ENCODE results near the gene ATP2A3. TPM values are rescaled to one million over a fixed set of nuclear protein-coding genes. Genes with fewer than 3 reads are reported as not detected.

Gene ATP2A3
- total RNA-seq, 1 donor from 2014 or later: 9.7 TPM

GRCh38 chr17:3929181-3929580 lies 35.1 kb downstream of the ATP2A3 start:
- DNase-seq (ENCODE audit: low spot score): no peak

DNA sequence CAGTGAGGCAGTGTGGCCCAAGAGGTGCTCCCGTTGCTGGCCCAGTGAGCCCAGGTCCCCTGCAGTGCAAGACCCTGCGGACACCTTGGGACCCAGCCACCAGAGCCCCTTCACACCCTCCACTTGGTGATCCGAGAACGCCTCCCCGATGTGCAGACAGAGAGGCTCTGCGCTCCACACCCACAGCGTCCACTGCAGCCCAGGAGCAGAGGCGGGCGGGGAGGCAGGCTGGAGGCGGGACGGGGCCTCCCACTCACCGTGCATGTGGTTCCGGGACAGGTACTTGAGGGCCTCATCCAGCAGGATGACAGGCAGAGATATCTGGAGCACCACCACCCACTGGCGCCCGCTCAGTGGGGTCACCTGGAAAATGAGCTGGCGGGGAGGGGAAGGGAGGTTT lies 35.8 kb downstream of the ATP2A3 start:
- no peak for DNase-seq (ENCODE audit: low spot score)

- DNase-seq (ENCODE audit: low spot score): no peak
These were observed 36.5 kb downstream of the ATP2A3 start for GRCh38 chr17:3927628-3928340.

DNA sequence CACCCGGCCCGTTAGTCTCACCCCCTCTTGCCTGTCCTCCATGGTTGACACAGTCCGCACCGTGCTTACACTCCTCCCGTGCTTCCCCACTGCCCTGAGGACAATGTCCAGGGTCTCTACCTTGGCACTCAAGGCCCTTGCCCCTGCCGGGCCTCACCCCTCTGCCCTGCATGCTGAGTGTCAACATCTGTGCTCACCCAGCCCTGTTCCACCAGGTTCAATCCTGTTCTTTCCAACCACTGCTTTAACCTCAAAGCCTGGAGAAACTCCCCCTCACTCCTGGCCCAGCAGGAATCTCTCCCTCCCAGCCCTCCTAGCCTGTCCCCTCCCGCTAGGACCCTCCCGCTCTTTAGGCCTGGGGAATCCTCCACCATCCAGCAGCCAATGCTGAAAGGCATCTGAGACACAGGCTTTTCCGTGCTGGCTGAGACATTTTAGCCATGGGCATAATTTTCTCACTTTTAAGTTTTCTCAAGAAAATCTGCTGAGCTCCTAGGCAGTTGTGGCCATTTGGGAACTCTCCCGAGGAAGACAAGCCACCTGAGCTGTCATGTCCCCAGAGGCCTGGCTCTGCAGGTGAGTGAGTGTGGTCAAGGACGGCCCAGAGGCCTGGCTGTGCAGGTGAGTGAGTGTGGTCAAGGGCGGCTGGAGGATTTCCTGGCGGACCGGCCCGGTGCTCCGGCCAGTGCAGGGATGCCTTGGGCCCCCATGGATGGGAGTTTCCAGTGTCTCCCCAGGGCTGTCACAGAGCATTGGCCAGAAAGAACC lies 37.2 kb downstream of the ATP2A3 start:
- no peak for DNase-seq (ENCODE audit: low spot score)

GRCh38 chr17:3925684-3926485 lies 38.4 kb downstream of the ATP2A3 start:
- DNase-seq (ENCODE audit: low spot score): no peak

DNA sequence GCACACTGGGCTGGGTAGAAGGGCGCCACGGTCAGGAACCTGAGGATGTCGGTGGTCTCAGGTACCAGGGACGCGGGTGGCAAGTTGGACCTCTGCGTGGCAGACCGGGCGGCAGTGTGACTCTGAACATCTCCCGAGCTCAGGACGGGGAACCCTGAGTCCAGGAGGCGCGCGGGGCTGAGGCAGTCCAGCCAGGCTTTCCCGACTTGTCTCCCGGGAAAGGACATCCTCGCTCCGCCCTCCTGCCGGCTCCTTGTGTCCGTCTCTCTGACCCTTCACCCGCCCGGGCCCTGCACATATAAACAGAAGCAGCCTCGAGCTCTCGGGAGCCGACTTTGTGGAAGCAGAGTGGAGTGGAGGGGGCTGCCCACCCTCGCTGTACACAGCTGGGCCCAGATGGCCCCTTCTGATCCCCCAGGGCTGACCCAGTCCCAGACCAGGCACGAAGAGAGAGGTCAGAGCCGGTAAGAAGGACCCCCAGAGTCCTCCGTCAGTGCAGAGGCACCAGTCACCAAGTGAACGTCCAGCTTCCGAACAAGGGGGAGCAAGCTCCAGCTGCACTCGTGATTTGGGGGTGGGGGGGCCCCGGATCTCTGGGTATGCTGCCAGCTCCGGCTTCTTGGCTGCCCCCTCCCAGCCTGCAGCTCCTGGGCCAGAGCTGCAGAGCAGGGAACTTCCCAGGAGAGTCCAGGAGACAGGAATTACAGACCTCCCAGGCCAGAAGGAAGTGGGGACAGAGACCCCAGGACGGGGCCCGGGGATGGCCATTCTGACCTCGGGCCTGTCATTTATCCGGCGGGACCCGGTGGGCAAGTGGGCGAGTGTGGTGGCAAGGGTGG lies 39.5 kb downstream of the ATP2A3 start:
- no peak for DNase-seq (ENCODE audit: low spot score)

DNA sequence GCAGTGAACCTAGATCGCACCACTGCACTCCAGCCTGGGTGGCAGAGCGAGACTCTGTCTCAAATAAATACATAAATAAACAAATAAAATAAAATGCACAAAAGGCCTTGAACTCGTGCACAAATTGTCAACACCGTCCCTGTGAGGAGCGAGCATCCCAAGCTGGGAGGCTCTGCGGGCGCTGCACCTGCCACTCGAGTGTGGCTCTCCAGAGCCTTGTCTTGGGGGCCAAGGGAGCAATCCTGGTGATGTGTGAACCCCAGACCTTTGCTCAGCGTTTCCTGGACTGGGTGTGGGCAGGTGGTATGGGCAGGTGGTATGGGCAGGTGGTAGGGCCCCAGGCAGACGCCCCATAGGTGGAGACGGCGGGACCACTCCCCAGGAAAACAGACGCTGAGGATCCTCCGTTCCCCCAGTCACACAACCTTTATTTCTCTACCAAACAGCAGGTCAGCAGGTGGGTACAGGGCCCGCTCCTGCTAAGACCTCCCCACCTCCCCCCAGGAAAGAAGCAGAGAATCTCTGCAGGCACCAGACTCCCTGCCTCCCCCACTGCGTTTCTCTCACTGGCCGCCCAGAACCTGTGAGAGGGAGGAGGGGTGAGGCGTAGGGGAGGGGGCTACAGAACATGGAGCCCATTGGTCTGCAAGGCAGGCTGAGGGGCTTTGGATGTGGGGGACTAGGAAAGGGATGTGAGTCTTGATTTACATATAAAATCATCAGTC lies 40.6 kb downstream of the ATP2A3 start:
- DNase-seq (ENCODE audit: low spot score): no peak

DNA sequence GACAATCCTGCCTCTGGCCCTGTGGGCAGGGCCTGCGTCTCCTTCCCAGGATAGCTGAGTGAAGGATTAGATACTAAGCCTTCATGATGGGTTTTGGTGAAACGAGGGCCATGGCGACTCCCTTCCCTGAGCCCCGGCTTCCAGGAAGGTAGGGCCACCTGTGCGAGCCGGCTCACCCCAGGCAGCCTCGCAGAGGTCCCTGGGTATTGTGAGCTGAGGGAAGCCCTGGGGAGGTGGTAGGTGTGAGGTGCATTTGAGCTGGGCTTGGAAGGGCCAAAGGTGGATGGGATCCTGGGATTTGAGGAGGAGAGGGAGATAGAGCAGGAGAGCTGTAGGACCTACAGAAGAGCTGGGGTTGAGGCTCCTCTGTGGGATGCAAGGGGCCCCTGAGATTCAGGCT lies 41.5 kb downstream of the ATP2A3 start:
- no peak for DNase-seq (ENCODE audit: low spot score)

- no peak for DNase-seq (ENCODE audit: low spot score)
These were observed 42.5 kb downstream of the ATP2A3 start for GRCh38 chr17:3921502-3922319.

GRCh38 chr17:3921006-3921405 lies 43.2 kb downstream of the ATP2A3 start:
- no peak for DNase-seq (ENCODE audit: low spot score)

- DNase-seq (ENCODE audit: low spot score): no peak
These were observed 45.1 kb downstream of the ATP2A3 start for GRCh38 chr17:3919123-3919624.

- DNase-seq (ENCODE audit: low spot score): no peak
These were observed 45.7 kb downstream of the ATP2A3 start for GRCh38 chr17:3918372-3919122.

DNA sequence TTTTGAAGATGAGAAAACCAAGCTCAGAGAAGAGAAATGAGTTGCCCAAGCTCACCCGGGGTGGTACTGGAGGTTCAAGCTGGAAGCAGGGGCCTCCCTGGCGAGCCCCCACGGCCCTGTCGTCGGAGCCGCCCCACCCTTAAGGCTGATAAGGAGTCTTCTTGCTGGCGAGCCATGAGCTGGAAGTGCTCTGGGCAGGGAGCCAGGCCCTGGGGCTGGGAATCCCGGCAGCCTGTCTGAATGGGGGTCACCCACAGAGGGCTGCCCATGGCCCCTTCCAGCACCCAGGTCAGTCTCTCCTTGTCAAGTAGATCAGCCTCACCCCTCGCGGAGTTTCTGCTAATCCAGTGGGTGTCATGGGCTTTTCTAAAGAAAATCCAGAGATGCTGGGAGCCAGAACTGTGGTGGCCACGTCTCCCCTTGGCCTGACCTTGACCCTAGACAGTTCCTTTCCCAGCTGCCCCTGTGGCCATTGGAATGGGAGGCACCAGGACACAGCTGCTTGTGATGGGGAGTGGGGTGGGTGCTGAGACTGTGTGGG lies 46.8 kb downstream of the ATP2A3 start:
- no peak for DNase-seq (ENCODE audit: low spot score)

- DNase-seq (ENCODE audit: low spot score): no peak
These were observed 47.4 kb downstream of the ATP2A3 start for GRCh38 chr17:3916825-3917224.

DNA sequence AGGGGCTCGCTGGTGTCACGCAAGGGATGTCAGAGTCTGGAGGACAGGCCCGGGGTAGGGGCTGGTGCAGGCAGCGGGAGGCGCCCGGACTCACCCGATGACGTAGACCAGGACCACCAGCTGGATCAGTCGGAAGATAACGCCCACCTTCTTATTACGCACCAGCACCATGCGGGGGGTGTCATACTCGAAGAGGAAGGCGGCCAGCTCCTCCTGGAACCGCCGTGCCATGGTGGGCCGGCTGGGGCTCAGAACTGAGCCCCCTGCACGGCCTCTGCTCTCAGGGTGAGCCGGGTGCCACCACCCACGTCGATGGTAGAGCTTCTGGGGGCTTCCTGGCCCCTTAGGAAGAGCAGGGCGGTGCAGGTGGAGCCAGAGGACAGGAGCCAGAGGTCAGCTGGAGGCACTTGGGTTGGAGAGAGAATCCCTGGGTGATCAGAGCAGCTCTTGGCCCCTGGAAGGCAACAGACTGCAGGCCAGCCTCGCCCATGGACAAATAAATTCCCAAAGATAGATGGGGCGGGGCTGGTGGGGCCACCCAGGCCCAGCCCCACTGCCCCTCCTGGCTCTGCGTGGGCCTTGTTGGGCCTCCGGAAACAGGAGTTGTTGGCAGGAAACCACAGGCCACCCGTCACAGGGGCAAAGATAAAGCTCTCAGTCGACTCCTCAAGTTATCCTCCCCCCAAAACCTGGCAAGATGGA lies 48.1 kb downstream of the ATP2A3 start, which contains the start of gene P2RX1:
Gene P2RX1 (minus strand): TSS at position 471 of the 702 bp plus-strand sequence. CDS start 240 bp downstream, at position 231.
- no peak for DNase-seq (ENCODE audit: low spot score)

DNA sequence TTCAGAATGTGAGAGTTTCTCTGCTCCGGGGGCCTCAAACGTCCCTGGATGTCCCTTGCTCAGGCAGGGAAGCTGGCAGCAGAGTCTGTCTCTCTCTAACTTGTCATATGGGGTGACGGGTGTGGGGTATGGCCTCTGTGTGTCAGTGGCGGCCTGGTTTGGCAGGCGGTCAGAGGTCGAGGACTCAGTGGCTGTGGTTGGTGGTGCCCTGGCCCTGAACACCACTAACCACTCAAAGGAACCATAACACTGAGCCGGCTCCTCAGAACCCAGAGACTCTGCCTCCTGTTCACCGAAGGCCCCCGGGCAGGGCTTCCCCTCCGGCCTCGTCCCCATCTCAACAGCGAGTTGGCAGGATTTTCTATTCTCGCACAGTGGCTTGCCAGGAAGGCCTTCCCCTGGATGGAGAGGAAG lies 48.6 kb downstream of the ATP2A3 start:
- no peak for DNase-seq (ENCODE audit: low spot score)

DNA sequence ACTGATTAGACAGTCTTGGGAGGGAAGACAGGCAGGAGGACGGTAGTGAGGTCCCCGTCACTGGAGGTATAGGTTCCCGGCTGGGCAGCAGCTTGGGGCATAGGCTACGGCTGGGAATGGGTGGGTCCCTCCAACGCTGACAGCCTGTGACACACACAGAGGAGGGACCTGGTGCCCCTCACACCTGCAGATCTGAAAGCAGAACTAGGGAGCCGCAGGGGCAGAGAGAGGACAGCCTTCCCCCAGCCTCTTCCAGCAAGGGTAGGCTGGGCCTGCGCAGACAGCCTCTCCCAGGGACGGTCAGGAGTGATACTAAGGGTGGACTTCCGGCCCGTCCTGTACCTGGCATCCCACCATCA lies 49.9 kb downstream of the ATP2A3 start:
- DNase-seq (ENCODE audit: low spot score): no peak
